Endodermal cell (in vitro differentiated cells): ENCODE data around the gene GJB6. TPM values are rescaled to one million over a fixed set of nuclear protein-coding genes. Genes with fewer than 3 reads are reported as not detected.

ENCODE experiments used
- DNase-seq: peaks from one replicate; pipeline ENCODE4 v3.0.0-alpha.2; 2017
- H3K27ac ChIP-seq: 2 replicates; pipeline ENCODE4 v1.5.1; 2013; ENCODE audit warnings: mild to moderate bottlenecking, low read depth, low read length, moderate library complexity
- H3K27me3 ChIP-seq: 2 replicates; pipeline ENCODE4 v1.6.1; 2013; ENCODE audit warnings: mild to moderate bottlenecking, low read length, moderate library complexity; ENCODE audit not compliant: insufficient read depth, control insufficient read depth, poor library complexity, severe bottlenecking
- H3K36me3 ChIP-seq: 2 replicates; pipeline ENCODE4 v1.7.0; 2013; ENCODE audit warnings: mild to moderate bottlenecking, low read length, moderate library complexity; ENCODE audit not compliant: control insufficient read depth, insufficient read depth
- H3K4me1 ChIP-seq: one replicate; pipeline ENCODE4 v1.7.0; 2013; ENCODE audit warnings: low read length; ENCODE audit not compliant: control insufficient read depth, insufficient read depth
- H3K4me3 ChIP-seq: 2 replicates; pipeline ENCODE4 v1.5.1; 2013; ENCODE audit warnings: mild to moderate bottlenecking, low read length, moderate library complexity
- H3K9ac ChIP-seq: 2 replicates; pipeline ENCODE4 v1.6.1; 2013; ENCODE audit warnings: mild to moderate bottlenecking, low read length, moderate library complexity; ENCODE audit not compliant: poor library complexity, severe bottlenecking; ENCODE audit errors: extremely low read depth
- H3K9me3 ChIP-seq: 2 replicates; pipeline ENCODE4 v1.6.1; 2013; ENCODE audit warnings: mild to moderate bottlenecking, low read length, moderate library complexity; ENCODE audit not compliant: control insufficient read depth
- H3K27ac Mint-ChIP-seq: 2 replicates; pipeline ENCODE4 v1.8.0; 2020; ENCODE audit warnings: mixed read lengths
- H3K27me3 Mint-ChIP-seq: 2 replicates; pipeline ENCODE4 v1.8.0; 2021; ENCODE audit warnings: mild to moderate bottlenecking, mixed read lengths; ENCODE audit not compliant: insufficient read depth
- H3K36me3 Mint-ChIP-seq: 2 replicates; pipeline ENCODE4 v1.8.0; 2020; ENCODE audit warnings: low read depth, mixed read lengths
- H3K4me1 Mint-ChIP-seq: 2 replicates; pipeline ENCODE4 v1.8.0; 2020; ENCODE audit warnings: mixed read lengths
- H3K4me3 Mint-ChIP-seq: 2 replicates; pipeline ENCODE4 v1.8.0; 2020; ENCODE audit warnings: mild to moderate bottlenecking, moderate library complexity, mixed read lengths
- H3K9me3 Mint-ChIP-seq: 2 replicates; pipeline ENCODE4 v1.8.0; 2020; ENCODE audit warnings: mild to moderate bottlenecking, mixed read lengths
- CTCF ChIP-seq: fragments of 200-600 bp; sonication (generic); conservative IDR thresholded peaks from 2 replicates; pipeline ENCODE4 v1.5.0; 2021; ENCODE audit warnings: antibody characterized with exemption, mild to moderate bottlenecking
- WGBS, 2 experiments: methylation state at CpG; one replicate each; pipeline versions ENCODE4 v1.1.5 to v1.1.7; 2013; ENCODE audit warnings: missing lambda C conversion rate in 2 of 2, mixed read lengths in 1 of 2; ENCODE audit not compliant: insufficient coverage in 1 of 2, insufficient read length in 1 of 2; 5-methylcytosine and 5-hydroxymethylcytosine counted together
- total RNA-seq, 2 donors: library from RNA; stranded (reverse); fragmentation: NEBNext Ultra II Directional in 1 of 2; extraction: Animal tissue kit (Norgen Biotek cat#: 25700) in 1 of 2; gene quantifications; 2 replicates in 1 of 2; 3 replicates in 1 of 2; pipeline ENCODE4 v1.2.1, GENCODE V29; 2021

Gene GJB6
- total RNA-seq, 2 donors from 2014 or later: not detected

GRCh38 chr13:20195801-20196200 is 36.3 kb downstream of the GJB6 start:
- no peak overlapping the region for H3K4me3 Mint-ChIP-seq

GRCh38 chr13:20193907-20194631 is 38.0 kb downstream of the GJB6 start:
- no peak overlapping the region for H3K27ac Mint-ChIP-seq
- peak overlapping the region; percentile 49 for H3K4me3 Mint-ChIP-seq
- H3K27me3 ChIP-seq: peaks cover 82% of the 10 kb centered on the region
- DNase-seq: peak; percentile 62
- H3K9me3 ChIP-seq: no peaks in the 10 kb centered on the region
- no peaks in the 10 kb centered on the region for H3K9me3 Mint-ChIP-seq
- H3K36me3 Mint-ChIP-seq: no peaks in the 10 kb centered on the region
- H3K9ac ChIP-seq: no peak overlapping the region
- peak overlapping the region; percentile 76 for H3K4me3 ChIP-seq
- H3K27ac ChIP-seq: no peak overlapping the region
- 16 to 17% methylated on average over 17 to 27 of the region's 27 CpGs for WGBS, 2 experiments
- peaks cover 82% of the 10 kb centered on the region for H3K27me3 Mint-ChIP-seq
- TF ChIP-seq CTCF: no peak
- peaks cover 19% of the 10 kb centered on the region for H3K4me1 Mint-ChIP-seq
- H3K36me3 ChIP-seq: no peaks in the 10 kb centered on the region
- peaks cover 8% of the 10 kb centered on the region for H3K4me1 ChIP-seq

More at GRCh38 chr13:20195801-20196200, 36.3 kb downstream of the GJB6 start:
- H3K9ac ChIP-seq: no peak overlapping the region
- no peaks in the 10 kb centered on the region for H3K9me3 ChIP-seq
- Mint-ChIP-seq H3K27ac (no peak overlapping the region), H3K9me3 (peaks cover 5% of the 10 kb centered on the region), H3K4me1 (peaks cover 19% of the 10 kb centered on the region), H3K36me3 (no peaks in the 10 kb centered on the region), H3K27me3 (peaks cover 65% of the 10 kb centered on the region)
- 85 to 88% methylated on average over 6 to 8 of the region's 8 CpGs for WGBS, 2 experiments
- H3K4me3 ChIP-seq: no peak overlapping the region
- H3K27me3 ChIP-seq: peaks cover 65% of the 10 kb centered on the region
- no peak for TF ChIP-seq CTCF
- H3K4me1 ChIP-seq: peaks cover 8% of the 10 kb centered on the region
- DNase-seq: no peak
- H3K36me3 ChIP-seq: no peaks in the 10 kb centered on the region
- H3K27ac ChIP-seq: no peak overlapping the region

- H3K4me3 ChIP-seq: peak overlapping the region; percentile 76
- peaks cover 8% of the 10 kb centered on the region for H3K4me1 ChIP-seq
- peak; percentile 17 for TF ChIP-seq CTCF
- Mint-ChIP-seq H3K27ac (no peak overlapping the region), H3K9me3 (no peaks in the 10 kb centered on the region), H3K4me1 (peaks cover 19% of the 10 kb centered on the region), H3K4me3 (peak overlapping the region; percentile 49), H3K36me3 (no peaks in the 10 kb centered on the region), H3K27me3 (peaks cover 89% of the 10 kb centered on the region)
- no peaks in the 10 kb centered on the region for H3K9me3 ChIP-seq
- H3K27me3 ChIP-seq: peaks cover 89% of the 10 kb centered on the region
- no peaks in the 10 kb centered on the region for H3K36me3 ChIP-seq
- H3K27ac ChIP-seq: no peak overlapping the region
- peak; percentile 56 for DNase-seq
- WGBS, 2 experiments: 1 to 3% methylated on average over 10 to 53 of the region's 53 CpGs
- H3K9ac ChIP-seq: no peak overlapping the region
Observed at GRCh38 chr13:20193162-20193906, 38.8 kb downstream of the GJB6 start.
